Measurements from ENCODE around the gene CNFN.
A peak's percentile ranks its signal among the peaks of the same experiment; 100 is the strongest.

Gene CNFN

GRCh38 chr19:42409477-42409876 lies 19.4 kb upstream of the CNFN start:
- no peak for DNase-seq (ENCODE audit: low spot score)

- no peak for DNase-seq (ENCODE audit: low spot score)
Measured at GRCh38 chr19:42407816-42408175, 17.7 kb upstream of the CNFN start.

GRCh38 chr19:42407085-42407815 lies 17.2 kb upstream of the CNFN start:
- no peak for DNase-seq (ENCODE audit: low spot score)

GRCh38 chr19:42406111-42406510 lies 16.0 kb upstream of the CNFN start:
- DNase-seq (ENCODE audit: low spot score), result no peak

- DNase-seq (ENCODE audit: low spot score), result no peak
Measured at GRCh38 chr19:42403586-42403985, 13.5 kb upstream of the CNFN start.

- no peak for DNase-seq (ENCODE audit: low spot score)
Measured at GRCh38 chr19:42402376-42403116, 12.4 kb upstream of the CNFN start.

- peak; percentile 68 for DNase-seq (ENCODE audit: low spot score)
Measured at GRCh38 chr19:42401365-42402303, 11.5 kb upstream of the CNFN start.

GRCh38 chr19:42400404-42400803 lies 10.3 kb upstream of the CNFN start:
- DNase-seq (ENCODE audit: low spot score), result no peak

GRCh38 chr19:42397263-42398166 lies 7.4 kb upstream of the CNFN start:
- no peak for DNase-seq (ENCODE audit: low spot score)

GRCh38 chr19:42396381-42397262 lies 6.5 kb upstream of the CNFN start:
- DNase-seq (ENCODE audit: low spot score), result peak; percentile 98

- no peak for DNase-seq (ENCODE audit: low spot score)
Measured at GRCh38 chr19:42394751-42395150, 4.7 kb upstream of the CNFN start.

GRCh38 chr19:42392165-42392564 lies 2.1 kb upstream of the CNFN start:
- no peak for DNase-seq (ENCODE audit: low spot score)

GRCh38 chr19:42388851-42389489 lies 1.1 kb downstream of the CNFN start:
- no peak for DNase-seq (ENCODE audit: low spot score)

GRCh38 chr19:42386974-42387707 lies 3.0 kb downstream of the CNFN start:
- DNase-seq (ENCODE audit: low spot score), result no peak

GRCh38 chr19:42380155-42380554 lies 9.9 kb downstream of the CNFN start:
- peak; percentile 35 for DNase-seq (ENCODE audit: low spot score)

GRCh38 chr19:42378225-42379215 lies 11.6 kb downstream of the CNFN start:
- no peak for DNase-seq (ENCODE audit: low spot score)

GRCh38 chr19:42376177-42376555 lies 13.9 kb downstream of the CNFN start:
- DNase-seq (ENCODE audit: low spot score), result no peak

All from putamen (tissue), 1 donor.